H9 (cell line): ENCODE data around the gene FLOT2. TPM values are rescaled to one million over a fixed set of nuclear protein-coding genes. Genes with fewer than 3 reads are reported as not detected.

Experiments
- DNase-seq: peaks from one replicate; pipeline ENCODE4 v3.0.0-alpha.2; 2017
- H2AFZ ChIP-seq: one replicate; pipeline ENCODE4 v1.6.1; 2013; ENCODE audit warnings: mild to moderate bottlenecking, low read length, control low read depth, moderate library complexity
- H2AK5ac ChIP-seq: 2 replicates; pipeline ENCODE4 v1.6.1; 2013; ENCODE audit warnings: low read length, control low read depth, mixed read lengths; ENCODE audit not compliant: insufficient read length
- H2BK120ac ChIP-seq: one replicate; pipeline ENCODE4 v1.6.1; 2013; ENCODE audit warnings: low read depth, mild to moderate bottlenecking, low read length, control low read depth, inconsistent platforms; ENCODE audit not compliant: poor library complexity, severe bottlenecking
- H2BK12ac ChIP-seq: 2 replicates; pipeline ENCODE4 v1.6.1; 2013; ENCODE audit warnings: low read length, control low read depth, mixed read lengths, low read depth; ENCODE audit not compliant: insufficient read length
- H2BK15ac ChIP-seq: 2 replicates; pipeline ENCODE4 v1.6.1; 2013; ENCODE audit warnings: low read depth, low read length, control low read depth
- H2BK20ac ChIP-seq: one replicate; pipeline ENCODE4 v1.6.1; 2013; ENCODE audit warnings: low read depth, mild to moderate bottlenecking, low read length, control low read depth, inconsistent platforms; ENCODE audit not compliant: poor library complexity, severe bottlenecking
- H2BK5ac ChIP-seq: 2 replicates; pipeline ENCODE4 v1.6.1; 2013; ENCODE audit warnings: low read length, control low read depth, mixed read lengths; ENCODE audit not compliant: insufficient read length
- H3K14ac ChIP-seq: 2 replicates; pipeline ENCODE4 v1.6.1; 2013; ENCODE audit warnings: low read length, control low read depth; ENCODE audit not compliant: insufficient read depth
- H3K18ac ChIP-seq: 2 replicates; pipeline ENCODE4 v1.6.1; 2013; ENCODE audit warnings: low read depth, mild to moderate bottlenecking, mixed read lengths, low read length, control low read depth; ENCODE audit not compliant: insufficient read length
- H3K23ac ChIP-seq: 2 replicates; pipeline ENCODE4 v1.6.1; 2013; ENCODE audit warnings: low read length, control low read depth, mixed read lengths, low read depth; ENCODE audit not compliant: insufficient read length
- H3K23me2 ChIP-seq: 2 replicates; pipeline ENCODE4 v1.6.1; 2013; ENCODE audit warnings: low read depth, mild to moderate bottlenecking, mixed read lengths, low read length, control low read depth; ENCODE audit not compliant: insufficient read length, poor library complexity, severe bottlenecking
- H3K27ac ChIP-seq: 2 replicates; pipeline ENCODE4 v1.5.1; 2013; ENCODE audit warnings: low read length, control low read depth, mixed read lengths, low read depth; ENCODE audit not compliant: insufficient read length
- H3K27me3 ChIP-seq: 2 replicates; pipeline ENCODE4 v1.6.1; 2013; ENCODE audit warnings: low read length, control low read depth, inconsistent platforms; ENCODE audit not compliant: insufficient read depth
- H3K4ac ChIP-seq: 2 replicates; pipeline ENCODE4 v1.6.1; 2013; ENCODE audit warnings: low read depth, mild to moderate bottlenecking, control low read depth, inconsistent platforms, low read length, moderate library complexity
- H3K4me1 ChIP-seq: 2 replicates; pipeline ENCODE4 v1.6.1; 2013; ENCODE audit warnings: low read length, control low read depth, inconsistent platforms; ENCODE audit not compliant: insufficient read depth
- H3K4me2 ChIP-seq: 2 replicates; pipeline ENCODE4 v1.6.1; 2013; ENCODE audit warnings: low read length, control low read depth, mixed read lengths; ENCODE audit not compliant: insufficient read length, insufficient read depth
- H3K56ac ChIP-seq: 2 replicates; pipeline ENCODE4 v1.6.1; 2013; ENCODE audit warnings: low read depth, mild to moderate bottlenecking, mixed read lengths, low read length, control low read depth; ENCODE audit not compliant: insufficient read length
- H3K79me1 ChIP-seq: 2 replicates; pipeline ENCODE4 v1.6.1; 2013; ENCODE audit warnings: low read depth, mild to moderate bottlenecking, moderate library complexity, low read length, control low read depth, inconsistent platforms; ENCODE audit not compliant: insufficient read depth, poor library complexity, severe bottlenecking
- H3K79me2 ChIP-seq: 2 replicates; pipeline ENCODE4 v1.6.1; 2013; ENCODE audit warnings: low read length, control low read depth, inconsistent platforms; ENCODE audit not compliant: insufficient read depth
- H3K9ac ChIP-seq: 2 replicates; pipeline ENCODE4 v1.6.1; 2013; ENCODE audit warnings: low read length, control low read depth, mixed read lengths; ENCODE audit not compliant: insufficient read length; ENCODE audit errors: extremely low read depth
- H3K9me3 ChIP-seq: one replicate; pipeline ENCODE4 v1.6.1; 2013; ENCODE audit warnings: low read depth, low read length, inconsistent platforms; ENCODE audit not compliant: control insufficient read depth
- H3T11ph ChIP-seq: one replicate; pipeline ENCODE4 v1.6.1; 2013; ENCODE audit warnings: mild to moderate bottlenecking, low read length, control low read depth, inconsistent platforms
- H4K20me1 ChIP-seq: one replicate; pipeline ENCODE4 v1.6.1; 2013; ENCODE audit not compliant: control insufficient read depth, insufficient read length, insufficient read depth
- H4K5ac ChIP-seq: 2 replicates; pipeline ENCODE4 v1.6.1; 2013; ENCODE audit warnings: low read depth, mild to moderate bottlenecking, mixed read lengths, low read length, control low read depth; ENCODE audit not compliant: insufficient read length
- H4K8ac ChIP-seq: replicated peaks from 2 replicates; pipeline ENCODE4 v1.6.1; 2013; ENCODE audit warnings: low read length, control low read depth, mixed read lengths, low read depth; ENCODE audit not compliant: insufficient read length
- H4K91ac ChIP-seq: 2 replicates; pipeline ENCODE4 v1.6.1; 2013; ENCODE audit warnings: low read depth, mild to moderate bottlenecking, moderate library complexity, mixed read lengths, low read length, control low read depth; ENCODE audit not compliant: insufficient read length
- H3K27ac Mint-ChIP-seq, 3 experiments: 2 replicates in 2 of 3; 3 replicates in 1 of 3; pipeline ENCODE4 v1.8.0; 2020 to 2021; ENCODE audit warnings: mixed read lengths in 3 of 3, mild to moderate bottlenecking in 1 of 3, moderate library complexity in 1 of 3
- H3K27me3 Mint-ChIP-seq: 2 replicates; pipeline ENCODE4 v1.8.0; 2021; ENCODE audit warnings: low read depth, mild to moderate bottlenecking, moderate library complexity, mixed read lengths
- H3K36me3 Mint-ChIP-seq, 3 experiments: 2 replicates in 2 of 3; 3 replicates in 1 of 3; pipeline ENCODE4 v1.8.0; 2020 to 2021; ENCODE audit warnings: low read depth in 3 of 3, mixed read lengths in 3 of 3; ENCODE audit not compliant: insufficient read depth in 1 of 3
- H3K4me1 Mint-ChIP-seq, 2 experiments: 2 replicates each; pipeline ENCODE4 v1.8.0; 2020; ENCODE audit warnings: mixed read lengths in 2 of 2
- H3K4me3 Mint-ChIP-seq, 2 experiments: 2 replicates in 1 of 2; 3 replicates in 1 of 2; pipeline ENCODE4 v1.8.0; 2020 to 2021; ENCODE audit warnings: mild to moderate bottlenecking in 2 of 2, mixed read lengths in 2 of 2, moderate library complexity in 1 of 2
- H3K9me3 Mint-ChIP-seq, 2 experiments: 2 replicates in 1 of 2; 3 replicates in 1 of 2; pipeline ENCODE4 v1.8.0; 2020; ENCODE audit warnings: mild to moderate bottlenecking in 2 of 2, mixed read lengths in 2 of 2, moderate library complexity in 1 of 2
- CTCF ChIP-seq: fragments of 200-600 bp; sonication (generic); conservative IDR thresholded peaks from 3 replicates; pipeline ENCODE4 v1.8.0; 2021; ENCODE audit warnings: antibody characterized with exemption, mild to moderate bottlenecking
- WGBS: extraction: QIAGEN DNeasy Blood & Tissue Kit; methylation state at CpG from one replicate; pipeline ENCODE4 v1.1.7; 2013; ENCODE audit warnings: missing lambda C conversion rate, low lambda C conversion rate, mixed read lengths; ENCODE audit not compliant: insufficient read length; ENCODE audit errors: extremely low coverage; 5-methylcytosine and 5-hydroxymethylcytosine counted together
- total RNA-seq: library from RNA; stranded (reverse); gene quantifications from 2 replicates; pipeline ENCODE4 v1.2.1, GENCODE V29; 2021

Gene FLOT2
- total RNA-seq, 1 experiment from 2014 or later, result 173 TPM

- no peak overlapping the region for H2BK15ac ChIP-seq
- no peak overlapping the region for H3K4me2 ChIP-seq
- H4K20me1 ChIP-seq, result no peaks in the 10 kb centered on the region
- H2BK20ac ChIP-seq, result no peak overlapping the region
- peaks cover 56% of the 10 kb centered on the region; the same call in 1 of the 2 replicates for H3K79me2 ChIP-seq
- H3K56ac ChIP-seq, result no peak overlapping the region
- H3K9ac ChIP-seq, result no peak overlapping the region
- H2AFZ ChIP-seq, result no peak overlapping the region
- peaks cover 9% of the 10 kb centered on the region; the same call in 1 of the 2 replicates for H3K4me1 ChIP-seq
- H2BK12ac ChIP-seq, result no peak overlapping the region
- H3K9me3 ChIP-seq, result no peaks in the 10 kb centered on the region
- no peak overlapping the region for H3K27ac ChIP-seq
- H3T11ph ChIP-seq, result no peak overlapping the region
- H2AK5ac ChIP-seq, result no peak overlapping the region
- no peak overlapping the region for H4K5ac ChIP-seq
- no peak overlapping the region for H3K18ac ChIP-seq
- H3K23me2 ChIP-seq, result no peaks in the 10 kb centered on the region
- H2BK5ac ChIP-seq, result no peak overlapping the region
- no peak overlapping the region for H3K23ac ChIP-seq
- no peak for DNase-seq
- Mint-ChIP-seq H3K27me3 (no peaks in the 10 kb centered on the region), H3K36me3 (peaks cover 11 to 39% (median 38%) of the 10 kb centered on the region in 3 experiments; a peak in 6 of 7 replicates), H3K9me3 (no peaks in the 10 kb centered on the region), H3K27ac (peak overlapping the region in 1 of 3 experiments; percentile 56; a peak in 2 of 7 replicates), H3K4me3 (no peak overlapping the region; a peak in 1 of 5 replicates), H3K4me1 (peaks cover 47 to 48% of the 10 kb centered on the region in 2 experiments)
- no peak overlapping the region for H4K8ac ChIP-seq
- WGBS, result no CpG with 5 or more reads among the region's 3 CpGs
- TF ChIP-seq CTCF, result no peak
- H3K14ac ChIP-seq, result no peak overlapping the region
- H4K91ac ChIP-seq, result no peak overlapping the region
- H3K27me3 ChIP-seq, result no peaks in the 10 kb centered on the region
- H3K79me1 ChIP-seq, result peaks cover 14% of the 10 kb centered on the region
- no peak overlapping the region for H2BK120ac ChIP-seq
- H3K4ac ChIP-seq, result no peak overlapping the region
Observed at GRCh38 chr17:28940142-28940541, 42.6 kb upstream of the FLOT2 start.
